GM23338 (cell line): ENCODE results near the gene MBOAT7. TPM values are rescaled to one million over a fixed set of nuclear protein-coding genes. Genes with fewer than 3 reads are reported as not detected.

Source experiments
- ATAC-seq: fragments of 200-7000 bp; cut with Tn5 transposase; 3 replicates; pipeline ENCODE4 v1.9.1; 2020
- DNase-seq: peaks from one replicate; pipeline ENCODE4 v3.0.0-alpha.2; 2015; ENCODE audit warnings: low spot score
- H2AFZ ChIP-seq: fragments of 200-600 bp; sonication (generic); 2 replicates; pipeline ENCODE4 v1.8.0; 2016; ENCODE audit warnings: antibody characterized with exemption, mild to moderate bottlenecking, moderate library complexity
- H3F3A ChIP-seq: fragments of 200-600 bp; sonication (generic); replicated peaks from 2 replicates; pipeline ENCODE4 v1.8.0; 2017; ENCODE audit warnings: antibody characterized with exemption, mixed run types, low read depth
- H3K27ac ChIP-seq: fragments of 200-600 bp; sonication (generic); 2 replicates; pipeline ENCODE4 v1.6.1; 2016; ENCODE audit warnings: low read depth
- H3K27me3 ChIP-seq: fragments of 200-600 bp; sonication (generic); 2 replicates; pipeline ENCODE4 v1.8.0; 2016; ENCODE audit warnings: mild to moderate bottlenecking, mixed run types, moderate library complexity; ENCODE audit not compliant: insufficient read depth
- H3K36me3 ChIP-seq: fragments of 200-600 bp; sonication (generic); 2 replicates; pipeline ENCODE4 v1.8.0; 2016; ENCODE audit warnings: mild to moderate bottlenecking; ENCODE audit not compliant: insufficient read depth
- H3K4me1 ChIP-seq: fragments of 200-600 bp; sonication (generic); 2 replicates; pipeline ENCODE4 v1.8.0; 2016; ENCODE audit warnings: mild to moderate bottlenecking, moderate library complexity; ENCODE audit not compliant: insufficient read depth
- H3K4me2 ChIP-seq: fragments of 200-600 bp; sonication (generic); 2 replicates; pipeline ENCODE4 v1.7.1; 2017; ENCODE audit warnings: mixed run types
- H3K4me3 ChIP-seq: fragments of 200-600 bp; sonication (generic); 2 replicates; pipeline ENCODE4 v1.6.1; 2016; ENCODE audit warnings: mixed run types
- H3K79me2 ChIP-seq: fragments of 200-600 bp; sonication (generic); replicated peaks from 2 replicates; pipeline ENCODE4 v1.8.0; 2017; ENCODE audit warnings: mild to moderate bottlenecking; ENCODE audit not compliant: insufficient read depth
- H3K9me2 ChIP-seq: fragments of 200-600 bp; sonication (generic); 2 replicates; pipeline ENCODE4 v1.8.0; 2017; ENCODE audit not compliant: insufficient read depth
- H4K20me1 ChIP-seq: fragments of 200-600 bp; sonication (generic); replicated peaks from 2 replicates; pipeline ENCODE4 v1.8.0; 2017; ENCODE audit warnings: mild to moderate bottlenecking; ENCODE audit not compliant: insufficient read depth
- H3K27ac Mint-ChIP-seq: 2 replicates; pipeline ENCODE4 v1.8.0; 2020; ENCODE audit warnings: inconsistent platforms, mild to moderate bottlenecking, moderate library complexity, mixed read lengths
- H3K27me3 Mint-ChIP-seq: 3 replicates; pipeline ENCODE4 v1.8.0; 2022; ENCODE audit warnings: low read depth, mild to moderate bottlenecking, moderate library complexity, mixed read lengths, inconsistent platforms; ENCODE audit not compliant: insufficient read depth, poor library complexity
- H3K36me3 Mint-ChIP-seq: 3 replicates; pipeline ENCODE4 v1.8.0; 2021; ENCODE audit warnings: low read depth, mild to moderate bottlenecking, inconsistent platforms, moderate library complexity, mixed read lengths
- H3K4me1 Mint-ChIP-seq: 3 replicates; pipeline ENCODE4 v1.8.0; 2020; ENCODE audit warnings: mild to moderate bottlenecking, inconsistent platforms, mixed read lengths
- H3K4me3 Mint-ChIP-seq: 3 replicates; pipeline ENCODE4 v1.8.0; 2021; ENCODE audit warnings: moderate library complexity, mild to moderate bottlenecking, inconsistent platforms, mixed read lengths
- H3K9me3 Mint-ChIP-seq: 3 replicates; pipeline ENCODE4 v1.8.0; 2020; ENCODE audit warnings: moderate library complexity, mild to moderate bottlenecking, inconsistent platforms, mixed read lengths
- CREB1 ChIP-seq: fragments of 250-450 bp; sonication (Bioruptor Pico); IDR thresholded peaks from 2 replicates; pipeline ENCODE4 v1.5.0; 2020; ENCODE audit warnings: low read depth, mild to moderate bottlenecking, moderate library complexity
- CTCF ChIP-seq, 2 experiments: fragments of 200-600 bp in 1 of 2; sonication (generic) in 1 of 2; conservative IDR thresholded peaks; 2 replicates each; pipeline versions ENCODE4 v1.5.1 to v1.6.1; 2016 to 2017; ENCODE audit warnings: antibody characterized with exemption in 2 of 2, low read depth in 2 of 2, mild to moderate bottlenecking in 2 of 2, moderate library complexity in 1 of 2
- EZH2phosphoT487 ChIP-seq: fragments of 200-600 bp; sonication (generic); IDR thresholded peaks from one replicate; pipeline ENCODE4 v1.8.1; 2018; ENCODE audit warnings: antibody characterized with exemption; ENCODE audit not compliant: unreplicated experiment
- JUNB ChIP-seq: IDR thresholded peaks from one replicate; pipeline ENCODE4 v1.6.1; 2016; ENCODE audit warnings: antibody characterized with exemption; ENCODE audit not compliant: unreplicated experiment
- NANOG ChIP-seq: IDR thresholded peaks from 2 replicates; pipeline ENCODE4 v1.6.1; 2016; ENCODE audit warnings: antibody characterized with exemption, borderline replicate concordance
- POLR2AphosphoS5 ChIP-seq: IDR thresholded peaks from 2 replicates; pipeline ENCODE4 v1.6.1; 2016; ENCODE audit warnings: antibody characterized with exemption, low read depth
- STAT1 ChIP-seq: IDR thresholded peaks from one replicate; pipeline ENCODE4 v1.6.1; 2016; ENCODE audit warnings: antibody characterized with exemption; ENCODE audit not compliant: unreplicated experiment
- ZNF331 ChIP-seq: fragments of 250-450 bp; sonication (Bioruptor Pico); IDR thresholded peaks from 2 replicates; pipeline ENCODE4 v1.5.0; 2020; ENCODE audit warnings: low read depth, mild to moderate bottlenecking, moderate library complexity
- ZNF462 ChIP-seq: fragments of 250-450 bp; sonication (Bioruptor Pico); IDR thresholded peaks from 2 replicates; pipeline ENCODE4 v1.5.0; 2020; ENCODE audit warnings: mild to moderate bottlenecking, moderate library complexity
- polyA plus RNA-seq: library from polyadenylated mRNA; unstranded; fragments of >200 nt; fragmentation: Nextera tagmentation; extraction: Ambion mirVana; gene quantifications from 2 replicates; pipeline ENCODE4 v1.2.1, GENCODE V29; 2016
- total RNA-seq: library from RNA; depleted of rRNA; stranded (reverse); fragments of >200 nt; shearing (Covaris generic); gene quantifications from 2 replicates; pipeline ENCODE4 v1.2.3, GENCODE V29; 2014; rRNA removed

MBOAT7 gene
- total and polyA plus RNA-seq, 2 experiments from 2014 or later, result 77.8 to 184 TPM

GRCh38 chr19:54123682-54124081 lies 65.7 kb downstream of the MBOAT7 start:
- Histone ChIP-seq H4K20me1 (no peaks in the 10 kb centered on the region; the same call in 1 of the 2 replicates), H3K79me2 (no peaks in the 10 kb centered on the region), H3K4me2 (no peak overlapping the region), H3K4me1 (no peaks in the 10 kb centered on the region), H3K27me3 (no peaks in the 10 kb centered on the region), H3K27ac (no peak overlapping the region), H3F3A (0 out of 2 replicates have a peak, but pooled peaks cover 2% of the 10 kb centered on the region), H3K36me3 (peaks cover 10% of the 10 kb centered on the region; the same call in 1 of the 2 replicates), H3K9me2 (no peaks in the 10 kb centered on the region), H3K4me3 (no peak overlapping the region), H2AFZ (no peak overlapping the region)
- TF ChIP-seq NANOG, result no peak
- TF ChIP-seq STAT1, result no peak
- no peak for TF ChIP-seq POLR2AphosphoS5
- TF ChIP-seq CTCF (conservative IDR thresholded peaks at IDR 0.05; ENCODE audit: low read depth in 2 of 2), result no peak
- TF ChIP-seq CREB1 (CRISPR knock-in tag), result no peak
- no peak for TF ChIP-seq ZNF331 (CRISPR knock-in tag)
- no peak for TF ChIP-seq EZH2phosphoT487
- TF ChIP-seq ZNF462, result no peak
- no peak for TF ChIP-seq JUNB
- no peak overlapping the region for H3K4me3 Mint-ChIP-seq
- no peaks in the 10 kb centered on the region for H3K9me3 Mint-ChIP-seq
- H3K27ac Mint-ChIP-seq, result no peak overlapping the region
- DNase-seq, result no peak
- peaks cover 68% of the 10 kb centered on the region for H3K36me3 Mint-ChIP-seq
- H3K4me1 Mint-ChIP-seq, result no peaks in the 10 kb centered on the region
- ATAC-seq, result no peak
- peaks cover 14% of the 10 kb centered on the region for H3K27me3 Mint-ChIP-seq

Other genes with a start within 250 kb of the MBOAT7 start
- 3.1 and 3.9 TPM in 2 replicates for gene CACNG8, start 226.6 kb downstream of the MBOAT7 start, total RNA-seq
- 2.2 TPM in 2 replicates for gene CACNG8, start 226.6 kb downstream of the MBOAT7 start, polyA plus RNA-seq
- 0.23 and 0.38 TPM in 2 replicates for gene CACNG6, start 197.9 kb downstream of the MBOAT7 start, total RNA-seq
- 1.5 and 1.8 TPM in 2 replicates for gene CACNG6, start 197.9 kb downstream of the MBOAT7 start, polyA plus RNA-seq
- not detected in 2 replicates for gene VSTM1, start 125.7 kb downstream of the MBOAT7 start, total RNA-seq
- gene VSTM1, start 125.7 kb downstream of the MBOAT7 start, polyA plus RNA-seq, result not detected in 2 replicates
- gene TARM1, start 108.2 kb downstream of the MBOAT7 start, total RNA-seq, result not detected in 2 replicates
- not detected in 2 replicates for gene TARM1, start 108.2 kb downstream of the MBOAT7 start, polyA plus RNA-seq
- gene OSCAR, start 88.8 kb downstream of the MBOAT7 start, total RNA-seq, result 0.31 TPM in 1 of 2 replicates, not detected in the other
- 1.6 and 2.6 TPM in 2 replicates for gene OSCAR, start 88.8 kb downstream of the MBOAT7 start, polyA plus RNA-seq
- 27.6 and 28.4 TPM in 2 replicates for gene NDUFA3, start 86.7 kb downstream of the MBOAT7 start, total RNA-seq
- gene NDUFA3, start 86.7 kb downstream of the MBOAT7 start, polyA plus RNA-seq, result 691 and 851 TPM in 2 replicates
- gene TFPT, start 73.9 kb downstream of the MBOAT7 start, total RNA-seq, result 12.0 and 16.2 TPM in 2 replicates
- gene TFPT, start 73.9 kb downstream of the MBOAT7 start, polyA plus RNA-seq, result 18.3 and 18.9 TPM in 2 replicates
- 79.3 and 83.3 TPM in 2 replicates for gene PRPF31, start 73.8 kb downstream of the MBOAT7 start, total RNA-seq
- gene PRPF31, start 73.8 kb downstream of the MBOAT7 start, polyA plus RNA-seq, result 86.3 and 94.2 TPM in 2 replicates
- gene CNOT3, start 51.8 kb downstream of the MBOAT7 start, total RNA-seq, result 47.0 and 61.2 TPM in 2 replicates
- 36.4 and 39.7 TPM in 2 replicates for gene CNOT3, start 51.8 kb downstream of the MBOAT7 start, polyA plus RNA-seq
- 4.7 TPM in 2 replicates for gene LENG1, start 29.9 kb downstream of the MBOAT7 start, total RNA-seq
- 17.2 and 19.3 TPM in 2 replicates for gene LENG1, start 29.9 kb downstream of the MBOAT7 start, polyA plus RNA-seq
- 0.58 and 2.3 TPM in 2 replicates for gene TMC4, start 16.4 kb downstream of the MBOAT7 start, total RNA-seq
- 7.8 and 8.2 TPM in 2 replicates for gene TMC4, start 16.4 kb downstream of the MBOAT7 start, polyA plus RNA-seq
- gene TSEN34, start 1.7 kb upstream of the MBOAT7 start, total RNA-seq, result 51.2 and 53.4 TPM in 2 replicates
- gene TSEN34, start 1.7 kb upstream of the MBOAT7 start, polyA plus RNA-seq, result 33.0 and 36.6 TPM in 2 replicates
- gene RPS9, start 11.3 kb upstream of the MBOAT7 start, total RNA-seq, result 1,754 and 2,101 TPM in 2 replicates
- 1,060 and 1,149 TPM in 2 replicates for gene RPS9, start 11.3 kb upstream of the MBOAT7 start, polyA plus RNA-seq
- not detected in 2 replicates for gene LILRB3, start 33.4 kb upstream of the MBOAT7 start, total RNA-seq
- gene LILRB3, start 33.4 kb upstream of the MBOAT7 start, polyA plus RNA-seq, result not detected in 2 replicates
- not detected in 2 replicates for gene LILRA6, start 53.2 kb upstream of the MBOAT7 start, total RNA-seq
- not detected in 2 replicates for gene LILRA6, start 53.2 kb upstream of the MBOAT7 start, polyA plus RNA-seq
- not detected in 2 replicates for gene LILRB5, start 67.7 kb upstream of the MBOAT7 start, total RNA-seq
- not detected in 2 replicates for gene LILRB5, start 67.7 kb upstream of the MBOAT7 start, polyA plus RNA-seq
- gene LILRB2, start 91.5 kb upstream of the MBOAT7 start, total RNA-seq, result not detected in 2 replicates
- gene LILRB2, start 91.5 kb upstream of the MBOAT7 start, polyA plus RNA-seq, result not detected in 2 replicates
- gene LILRA5, start 123.6 kb upstream of the MBOAT7 start, total RNA-seq, result not detected in 2 replicates
- not detected in 2 replicates for gene LILRA5, start 123.6 kb upstream of the MBOAT7 start, polyA plus RNA-seq
- gene LILRA4, start 149.6 kb upstream of the MBOAT7 start, total RNA-seq, result not detected in 2 replicates
- not detected in 2 replicates for gene LILRA4, start 149.6 kb upstream of the MBOAT7 start, polyA plus RNA-seq
- gene LAIR1, start 175.4 kb upstream of the MBOAT7 start, total RNA-seq, result 1.3 TPM in 1 of 2 replicates, not detected in the other
- gene LAIR1, start 175.4 kb upstream of the MBOAT7 start, polyA plus RNA-seq, result 0.10 TPM in 2 replicates
- 31.8 and 40.8 TPM in 2 replicates for gene TTYH1, start 225.9 kb upstream of the MBOAT7 start, total RNA-seq
- gene TTYH1, start 225.9 kb upstream of the MBOAT7 start, polyA plus RNA-seq, result 18.2 and 21.5 TPM in 2 replicates